ENCODE results near the gene PRR5.

Gene PRR5

DNA sequence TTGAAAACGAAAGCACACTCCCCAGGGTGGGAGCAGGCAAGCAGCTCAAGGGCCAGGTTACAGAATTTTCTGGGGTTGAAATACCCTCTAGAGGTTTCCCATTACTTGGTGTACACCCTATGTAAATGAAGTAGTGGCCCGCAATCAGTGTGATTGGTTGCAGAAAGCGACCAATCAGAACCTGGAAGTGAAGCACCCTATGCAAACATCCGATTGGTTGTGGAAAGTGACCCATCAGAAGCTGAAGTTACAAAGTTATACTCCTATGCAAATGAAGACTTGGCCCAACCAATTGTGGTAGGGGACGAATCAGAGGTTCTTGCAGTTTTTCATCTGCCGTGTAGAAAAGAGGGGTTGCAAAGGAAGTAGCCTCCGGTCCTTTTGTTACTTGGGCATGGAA, 19.2 kb downstream of the PRR5 start:
- DNase-seq = no peak

DNA sequence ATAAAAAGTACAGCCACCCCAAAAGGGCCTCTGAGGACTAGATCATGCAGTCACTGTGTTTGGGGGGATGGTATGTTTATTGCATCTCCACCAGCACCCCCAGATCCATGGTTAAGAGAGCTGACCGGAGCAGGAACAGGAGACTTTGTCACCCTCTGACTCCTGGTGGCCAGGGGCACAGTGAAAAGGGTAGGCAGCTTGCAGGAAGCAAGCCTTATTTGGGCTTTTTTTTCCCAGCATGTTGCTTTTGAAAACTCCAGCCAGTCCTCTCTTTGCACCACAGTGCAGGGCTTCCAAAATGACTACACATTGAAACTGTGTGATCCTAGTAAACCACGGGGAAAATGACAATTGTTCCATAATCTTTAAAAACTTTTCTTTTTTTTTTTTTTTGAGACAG, 20.6 kb downstream of the PRR5 start:
- no peak for DNase-seq

GRCh38 chr22:44723801-44724200, 21.8 kb downstream of the PRR5 start:
- no peak for DNase-seq

DNA sequence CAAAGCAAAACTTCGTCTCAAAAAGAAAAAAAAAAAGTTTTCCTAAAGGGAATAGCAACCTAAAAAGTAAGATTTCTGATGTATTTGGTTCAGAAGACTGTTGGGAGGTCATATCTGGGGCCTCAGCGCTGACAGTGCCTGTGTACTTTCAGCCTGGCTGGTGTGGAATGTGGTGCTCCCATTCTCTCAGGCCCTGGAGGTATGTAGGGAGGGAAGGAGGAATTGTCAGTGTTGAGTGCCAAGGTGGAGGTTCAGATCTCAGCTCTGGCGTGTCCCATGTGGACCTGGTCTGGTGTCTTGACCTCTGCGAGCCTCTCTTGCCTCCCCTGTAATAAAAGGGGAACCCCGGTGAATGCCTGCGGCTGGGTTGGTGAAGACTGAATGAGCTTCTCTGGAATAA, 22.4 kb downstream of the PRR5 start:
- DNase-seq = no peak

- DNase-seq = no peak
These were observed 22.9 kb downstream of the PRR5 start for GRCh38 chr22:44724859-44725258.

GRCh38 chr22:44726439-44726838, 24.4 kb downstream of the PRR5 start:
- DNase-seq = no peak

DNA sequence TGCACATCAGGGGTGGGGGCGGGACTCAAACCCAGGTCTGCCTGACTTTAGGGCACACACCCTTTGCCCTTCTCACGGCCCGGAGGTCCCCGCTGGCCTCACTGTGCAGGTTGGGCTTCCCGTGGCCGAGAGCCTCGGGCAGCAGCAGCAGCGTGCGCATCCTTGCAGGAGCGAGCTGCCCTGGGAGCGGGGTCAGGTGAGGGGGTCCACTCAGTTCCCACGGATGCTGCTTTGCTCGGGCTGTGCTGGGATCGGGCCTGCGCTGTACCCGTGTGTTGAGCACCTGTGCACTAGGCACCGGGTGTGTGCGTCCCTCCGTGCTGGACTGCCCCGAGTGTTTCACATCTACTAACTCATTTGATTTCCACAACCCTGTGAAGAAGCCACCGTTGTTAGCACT, 25.1 kb downstream of the PRR5 start:
- no peak for DNase-seq

DNA sequence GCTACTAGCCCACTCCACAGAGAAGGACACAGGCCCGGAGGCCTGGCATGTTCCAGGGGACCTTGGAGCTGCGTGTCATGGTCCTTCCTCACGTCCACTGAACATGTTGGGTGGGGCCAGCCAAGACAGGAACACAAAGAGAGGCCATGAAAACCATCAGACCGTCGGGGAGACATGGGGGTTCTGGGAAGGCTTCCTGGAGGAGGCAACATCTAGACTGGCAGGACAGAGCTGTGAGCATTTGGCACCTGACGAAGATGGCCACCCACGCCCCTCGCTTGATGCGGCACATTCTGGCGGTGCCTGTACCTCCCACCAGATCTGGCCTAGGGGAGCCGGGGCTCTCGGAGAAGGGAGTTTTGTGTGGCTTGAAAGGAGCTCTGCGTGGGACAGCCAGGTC, 25.7 kb downstream of the PRR5 start:
- DNase-seq = no peak

DNA sequence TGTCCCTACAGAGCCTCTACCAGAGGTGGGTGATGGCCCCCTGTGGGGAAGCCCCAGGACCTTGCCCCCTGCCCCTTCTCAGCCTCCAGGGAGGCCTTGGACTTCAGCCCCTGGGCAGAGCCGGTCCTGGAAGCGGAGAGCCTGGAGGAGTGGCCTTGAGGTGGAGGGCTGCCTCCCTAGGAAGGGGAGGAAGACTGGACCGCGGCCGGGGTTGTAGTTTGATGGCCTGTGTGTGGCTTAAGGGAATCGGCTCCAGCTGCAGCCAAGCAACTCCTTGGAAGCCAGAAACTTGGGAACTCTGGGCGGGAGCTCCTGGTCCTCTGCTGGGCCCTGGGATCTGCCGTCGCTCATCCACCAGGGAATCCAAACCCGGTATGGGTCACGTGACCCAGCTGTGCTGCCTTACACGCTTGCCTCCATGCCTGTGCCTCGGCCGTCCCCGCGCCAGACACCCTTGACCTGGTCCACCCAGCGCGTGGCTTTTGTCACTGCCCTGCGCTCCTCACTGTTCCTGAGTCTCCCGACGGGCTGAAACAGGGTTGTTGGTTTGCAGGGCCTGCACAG, 26.8 kb downstream of the PRR5 start:
- no peak for DNase-seq

- DNase-seq = no peak
These were observed 27.5 kb downstream of the PRR5 start for GRCh38 chr22:44729391-44730021.

DNA sequence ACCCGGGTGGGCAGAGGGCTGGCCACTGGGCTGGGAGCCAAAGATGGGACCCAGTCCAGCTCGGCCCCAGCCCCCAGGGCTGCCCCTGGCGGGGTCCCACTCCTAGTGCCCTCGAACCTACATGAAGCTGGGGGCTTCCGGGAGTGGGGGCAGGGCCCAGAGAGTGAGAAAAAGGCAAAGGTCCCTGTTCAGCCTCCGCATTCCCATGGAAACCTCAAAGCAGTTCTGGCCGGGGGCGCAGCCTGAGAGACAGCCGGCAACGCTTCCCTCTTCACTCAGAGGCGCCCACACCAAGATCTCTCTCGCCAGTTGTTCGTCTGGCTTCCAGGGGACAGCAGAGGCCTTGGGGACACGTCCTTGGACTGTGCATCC, 28.0 kb downstream of the PRR5 start:
- DNase-seq = no peak

GRCh38 chr22:44730490-44731356, 28.7 kb downstream of the PRR5 start:
- DNase-seq = no peak

DNA sequence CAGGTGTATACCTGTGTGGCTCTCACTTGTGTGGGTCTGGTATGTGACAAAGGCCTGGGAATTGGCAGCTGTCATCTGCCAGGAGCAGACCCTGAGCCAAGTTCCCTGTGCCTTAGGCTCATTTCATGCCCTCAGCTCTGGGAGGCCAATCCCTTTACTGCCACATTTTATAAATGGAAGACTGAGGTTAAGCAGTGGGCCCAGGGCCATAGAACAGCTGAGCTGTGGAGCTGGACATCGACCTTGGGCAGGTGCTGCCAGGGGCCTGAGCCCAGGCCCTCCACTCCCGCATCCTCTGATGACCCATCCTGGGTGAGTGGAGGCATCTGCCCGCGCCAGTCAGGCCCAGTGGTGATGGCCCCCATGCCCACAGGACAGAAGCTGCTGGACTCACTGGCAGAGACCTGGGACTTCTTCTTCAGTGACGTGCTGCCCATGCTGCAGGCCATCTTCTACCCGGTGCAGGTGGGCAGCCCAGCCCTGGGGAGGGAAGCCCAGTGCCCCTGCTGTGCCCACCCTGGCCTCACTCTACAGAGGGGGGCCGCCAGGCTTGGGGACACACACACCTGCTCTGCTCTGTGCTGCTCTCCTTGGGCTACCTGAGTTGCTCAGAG, 29.5 kb downstream of the PRR5 start:
- no peak for DNase-seq

- DNase-seq = no peak
These were observed 30.1 kb downstream of the PRR5 start for GRCh38 chr22:44732017-44732561.

GRCh38 chr22:44732661-44733060, 30.7 kb downstream of the PRR5 start:
- no peak for DNase-seq

DNA sequence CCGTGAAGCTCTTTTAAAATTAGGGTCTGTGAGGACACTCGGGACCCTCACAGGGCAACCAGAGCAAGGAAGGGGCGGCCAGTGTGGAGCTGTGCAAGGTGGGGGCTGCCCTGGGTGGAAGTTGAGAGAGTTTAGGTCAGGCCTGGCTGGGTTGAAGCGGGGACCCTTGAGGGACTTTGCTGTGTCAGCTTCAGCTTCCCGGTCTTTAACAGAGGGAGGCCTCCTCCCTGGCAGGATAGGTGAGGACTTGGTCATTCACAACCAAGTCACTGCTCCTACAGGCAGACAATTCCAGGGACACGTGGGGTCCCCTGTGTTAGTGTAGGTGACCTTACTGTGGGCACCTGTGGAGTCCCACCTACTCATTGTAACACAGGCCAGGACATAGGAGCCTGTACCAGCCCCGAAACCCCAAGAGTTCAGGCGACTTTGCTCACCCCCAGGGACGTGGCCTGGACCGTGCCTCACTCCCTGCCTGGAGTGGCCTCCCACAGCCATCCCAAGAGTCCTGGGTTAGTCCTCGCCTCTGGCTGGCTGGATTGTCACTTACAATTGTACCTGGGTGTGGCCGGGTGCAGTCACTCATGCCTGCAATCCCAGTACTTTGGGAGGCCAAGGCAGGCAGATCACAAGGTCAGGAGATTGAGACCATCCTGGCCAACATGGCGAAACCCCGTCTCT, 31.6 kb downstream of the PRR5 start:
- no peak for DNase-seq

- DNase-seq = no peak
These were observed 32.3 kb downstream of the PRR5 start for GRCh38 chr22:44734278-44734677.

DNA sequence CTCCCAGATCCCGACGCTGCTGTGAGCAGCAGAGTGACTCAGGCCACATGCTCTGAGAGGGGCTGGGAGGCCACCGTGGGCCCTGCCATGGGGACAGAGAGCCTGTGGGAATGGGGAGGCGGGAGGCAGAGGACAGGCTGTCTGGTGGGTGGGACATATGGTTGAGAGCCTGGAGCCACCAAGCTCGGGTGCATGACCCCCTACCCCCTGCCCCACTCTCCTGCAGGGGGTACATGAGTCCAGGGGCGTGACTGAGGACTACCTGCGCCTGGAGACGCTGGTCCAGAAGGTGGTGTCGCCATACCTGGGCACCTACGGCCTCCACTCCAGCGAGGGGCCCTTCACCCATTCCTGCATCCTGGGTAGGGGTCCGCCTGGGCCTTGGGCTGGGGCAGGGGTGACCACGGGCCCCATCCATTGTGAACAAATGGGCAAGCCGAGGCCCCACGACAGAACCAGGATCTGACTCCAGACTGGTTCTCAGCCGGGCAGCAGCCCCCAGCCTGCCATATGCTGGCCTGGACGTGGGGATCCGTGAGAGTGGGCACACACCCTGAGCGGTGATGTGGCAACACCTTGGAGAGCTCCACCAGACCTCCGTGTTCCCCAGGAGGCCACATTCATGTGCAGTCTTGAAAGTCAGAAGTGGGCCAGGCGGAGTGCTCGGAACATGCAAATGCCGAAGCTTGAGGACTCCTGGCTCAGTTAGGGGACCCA, 33.0 kb downstream of the PRR5 start:
- no peak for DNase-seq

DNA sequence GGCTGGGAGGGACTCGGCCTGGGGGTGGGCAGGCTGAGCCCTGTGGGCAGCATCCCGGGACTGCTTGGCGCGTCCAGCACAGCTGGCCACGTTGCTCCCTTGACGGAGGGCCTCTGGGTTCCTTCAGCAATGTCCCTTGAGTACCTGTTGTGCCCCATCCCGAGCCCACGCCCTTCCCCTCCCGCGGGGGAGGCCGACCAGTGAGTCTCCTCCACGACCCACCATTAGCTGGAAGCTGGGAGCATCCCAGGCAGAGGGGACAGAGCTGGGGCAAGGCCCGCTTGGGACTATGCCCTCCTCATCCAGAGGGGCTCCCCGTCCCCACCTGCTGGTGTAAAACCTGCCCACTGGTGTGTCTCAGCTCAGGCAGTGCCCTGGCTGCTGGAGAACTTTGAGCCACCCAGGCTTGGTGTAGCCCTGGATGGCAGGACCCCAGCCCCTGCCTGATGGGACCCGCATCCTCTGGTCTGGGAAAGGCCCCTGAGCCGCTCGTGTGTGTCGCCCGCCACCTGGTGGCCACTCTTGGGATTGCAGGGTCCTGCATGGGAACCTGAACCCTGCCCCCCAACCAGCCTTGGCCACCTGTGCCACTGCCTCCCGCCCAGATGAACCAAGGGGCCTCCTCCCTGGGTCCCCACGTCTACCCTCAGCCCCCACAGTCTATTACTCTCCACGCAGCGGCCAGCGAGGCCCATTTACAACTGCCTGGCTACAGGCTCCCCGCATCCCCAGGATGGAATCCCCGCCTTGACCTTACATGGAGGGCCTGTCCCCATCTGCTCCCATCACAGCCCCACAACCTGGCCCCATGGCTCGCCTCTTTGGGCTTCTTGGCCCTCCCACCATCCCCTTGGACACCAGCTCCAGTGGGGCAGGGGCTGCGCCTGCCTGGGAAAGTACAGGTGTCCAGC, 33.8 kb downstream of the PRR5 start:
- DNase-seq = no peak

GRCh38 chr22:44736581-44737405, 34.8 kb downstream of the PRR5 start:
- no peak for DNase-seq

Data from NCI-H526 treated with DMSO at 0.1 percent for 48 hours (cell line).